ENCODE data around the gene ACR. TPM values are rescaled to one million over a fixed set of nuclear protein-coding genes. Genes with fewer than 3 reads are reported as not detected.
"Not testable (repeated sequence)": the region's sequence is repeated elsewhere in the genome, so short reads cannot be mapped to it uniquely, and the experiment has no call there.

The ACR gene
- polyA plus RNA-seq, 3 donors, result 0.27 to 0.53 (median 0.51) TPM

GRCh38 chr22:50729391-50730012 lies 8.5 kb upstream of the ACR start:
- no peak for DNase-seq (ENCODE audit: extremely low read depth in 1 of 11, low read depth in 9 of 11, low spot score in 4 of 11)

- no peak for DNase-seq (ENCODE audit: extremely low read depth in 1 of 11, low read depth in 9 of 11, low spot score in 4 of 11)
These were observed 7.8 kb upstream of the ACR start for GRCh38 chr22:50730013-50730891.

- DNase-seq (ENCODE audit: extremely low read depth in 1 of 11, low read depth in 9 of 11, low spot score in 4 of 11), result no peak
These were observed 6.9 kb upstream of the ACR start for GRCh38 chr22:50730941-50731661.

GRCh38 chr22:50731811-50732624 lies 6.0 kb upstream of the ACR start:
- DNase-seq (ENCODE audit: extremely low read depth in 1 of 11, low read depth in 9 of 11, low spot score in 4 of 11), result no peak

- no peak for DNase-seq (ENCODE audit: extremely low read depth in 1 of 11, low read depth in 9 of 11, low spot score in 4 of 11)
These were observed 5.3 kb upstream of the ACR start for GRCh38 chr22:50732681-50733080.

GRCh38 chr22:50733521-50734342 lies 4.3 kb upstream of the ACR start:
- DNase-seq (ENCODE audit: extremely low read depth in 1 of 11, low read depth in 9 of 11, low spot score in 4 of 11), result no peak

GRCh38 chr22:50734343-50734771 lies 3.6 kb upstream of the ACR start:
- DNase-seq (ENCODE audit: extremely low read depth in 1 of 11, low read depth in 9 of 11, low spot score in 4 of 11), result no peak

GRCh38 chr22:50734986-50735738 lies 2.8 kb upstream of the ACR start:
- no peak for DNase-seq (ENCODE audit: extremely low read depth in 1 of 11, low read depth in 9 of 11, low spot score in 4 of 11)

GRCh38 chr22:50735739-50736030 lies 2.3 kb upstream of the ACR start:
- no peak for DNase-seq (ENCODE audit: extremely low read depth in 1 of 11, low read depth in 9 of 11, low spot score in 4 of 11)

GRCh38 chr22:50738649-50739227 lies 734 bp downstream of the ACR start:
- DNase-seq (ENCODE audit: extremely low read depth in 1 of 11, low read depth in 9 of 11, low spot score in 4 of 11), result no peak

GRCh38 chr22:50739279-50739691 lies 1.3 kb downstream of the ACR start:
- DNase-seq (ENCODE audit: extremely low read depth in 1 of 11, low read depth in 9 of 11, low spot score in 4 of 11), result no peak

GRCh38 chr22:50739894-50740293 lies 1.9 kb downstream of the ACR start:
- no peak for DNase-seq (ENCODE audit: extremely low read depth in 1 of 11, low read depth in 9 of 11, low spot score in 4 of 11)

- not testable (repeated sequence) for DNase-seq (ENCODE audit: extremely low read depth in 1 of 11, low read depth in 9 of 11, low spot score in 4 of 11)
These were observed 2.7 kb downstream of the ACR start for GRCh38 chr22:50740714-50741113.

- not testable (repeated sequence) for DNase-seq (ENCODE audit: extremely low read depth in 1 of 11, low read depth in 9 of 11, low spot score in 4 of 11)
These were observed 6.4 kb downstream of the ACR start for GRCh38 chr22:50744424-50744823.

- not testable (repeated sequence) for DNase-seq (ENCODE audit: extremely low read depth in 1 of 11, low read depth in 9 of 11, low spot score in 4 of 11)
These were observed 9.5 kb downstream of the ACR start for GRCh38 chr22:50747521-50747920.

- DNase-seq (ENCODE audit: extremely low read depth in 1 of 11, low read depth in 9 of 11, low spot score in 4 of 11), result not testable (repeated sequence)
These were observed 10.6 kb downstream of the ACR start for GRCh38 chr22:50748630-50749029.

GRCh38 chr22:50749302-50750074 lies 11.5 kb downstream of the ACR start:
- DNase-seq (ENCODE audit: extremely low read depth in 1 of 11, low read depth in 9 of 11, low spot score in 4 of 11), result not testable (repeated sequence)

All from renal cortex interstitium (tissue), 11 donors.